Astrocyte (in vitro differentiated cells and primary cell): ENCODE measurements around the gene YIF1B. TPM values are rescaled to one million over a fixed set of nuclear protein-coding genes. Genes with fewer than 3 reads are reported as not detected.

Experiments used
- DNase-seq: peaks from one replicate; pipeline ENCODE4 v3.0.0-alpha.2; 2010; ENCODE audit warnings: low read depth
- FAIRE-seq: peaks from 2 replicates; lab custom pipeline; 2011; peaks lifted over from hg19 to GRCh38; lab: Jason Lieb, UNC
- H2AFZ ChIP-seq: 2 replicates; pipeline ENCODE4 v1.6.0; 2012; ENCODE audit warnings: low read depth, low read length, inconsistent platforms
- H3K27ac ChIP-seq: 2 replicates; pipeline ENCODE4 v1.5.1; 2011; ENCODE audit warnings: low read depth, low read length, inconsistent platforms
- H3K27me3 ChIP-seq: 2 replicates; pipeline ENCODE4 v1.6.0; 2011; ENCODE audit warnings: low read length, inconsistent platforms; ENCODE audit not compliant: insufficient read depth
- H3K36me3 ChIP-seq: 2 replicates; pipeline ENCODE4 v1.5.1; 2011; ENCODE audit warnings: low read length, inconsistent platforms; ENCODE audit not compliant: insufficient read depth
- H3K4me1 ChIP-seq: 2 replicates; pipeline ENCODE4 v1.5.1; 2011; ENCODE audit warnings: low read length, inconsistent platforms; ENCODE audit not compliant: insufficient read depth
- H3K4me2 ChIP-seq: 2 replicates; pipeline ENCODE4 v1.6.0; 2012; ENCODE audit warnings: low read length, inconsistent platforms
- H3K4me3 ChIP-seq: 2 replicates; pipeline ENCODE4 v1.5.1; 2011; ENCODE audit warnings: low read depth, mild to moderate bottlenecking, low read length, inconsistent platforms; ENCODE audit not compliant: insufficient read depth
- H3K79me2 ChIP-seq: 2 replicates; pipeline ENCODE4 v1.6.0; 2012; ENCODE audit warnings: mild to moderate bottlenecking, low read length, inconsistent platforms; ENCODE audit not compliant: insufficient read depth
- H3K9ac ChIP-seq: 2 replicates; pipeline ENCODE4 v1.6.0; 2012; ENCODE audit warnings: mild to moderate bottlenecking, low read length, inconsistent platforms
- H3K9me3 ChIP-seq: 2 replicates; pipeline ENCODE4 v1.5.1; 2012; ENCODE audit warnings: low read depth, mild to moderate bottlenecking, low read length, inconsistent platforms; ENCODE audit not compliant: insufficient read depth
- H4K20me1 ChIP-seq: 2 replicates; pipeline ENCODE4 v1.6.0; 2012; ENCODE audit warnings: low read length, inconsistent platforms; ENCODE audit not compliant: insufficient read depth
- H3K27ac Mint-ChIP-seq: one replicate; pipeline ENCODE4 v1.8.0; 2021; ENCODE audit warnings: mild to moderate bottlenecking, mixed read lengths; ENCODE audit not compliant: unreplicated experiment
- H3K27me3 Mint-ChIP-seq: one replicate; pipeline ENCODE4 v1.8.0; 2021; ENCODE audit warnings: low read depth, mixed read lengths; ENCODE audit not compliant: unreplicated experiment
- H3K36me3 Mint-ChIP-seq: one replicate; pipeline ENCODE4 v1.8.0; 2021; ENCODE audit warnings: low read depth, mixed read lengths; ENCODE audit not compliant: unreplicated experiment
- H3K4me1 Mint-ChIP-seq: one replicate; pipeline ENCODE4 v1.8.0; 2021; ENCODE audit warnings: low read depth, mixed read lengths; ENCODE audit not compliant: unreplicated experiment
- H3K4me3 Mint-ChIP-seq: one replicate; pipeline ENCODE4 v1.8.0; 2021; ENCODE audit warnings: mild to moderate bottlenecking, moderate library complexity, mixed read lengths; ENCODE audit not compliant: unreplicated experiment
- H3K9me3 Mint-ChIP-seq: one replicate; pipeline ENCODE4 v1.8.0; 2021; ENCODE audit warnings: mild to moderate bottlenecking, mixed read lengths; ENCODE audit not compliant: unreplicated experiment
- EZH2 ChIP-seq: IDR thresholded peaks from 2 replicates; pipeline ENCODE4 v1.6.1; 2012; ENCODE audit warnings: mild to moderate bottlenecking, low read length, inconsistent platforms; ENCODE audit not compliant: insufficient read depth
- total RNA-seq: library from RNA; stranded (reverse); gene quantifications from 2 replicates; pipeline ENCODE4 v1.2.1, GENCODE V29; 2021
- TF ChIP-seq, protein P1 (sequence below): IDR thresholded peaks from 2 replicates; pipeline ENCODE4 v1.5.1; 2011; ENCODE audit warnings: low read depth, mild to moderate bottlenecking, inconsistent platforms, low read length, moderate library complexity; ENCODE audit not compliant: insufficient read depth

YIF1B gene
- total RNA-seq, 1 donor from 2014 or later, result 81.3 TPM

- H3K27me3 ChIP-seq, result peaks cover 28% of the 10 kb centered on the region
- H2AFZ ChIP-seq, result no peak overlapping the region
- H3K27ac ChIP-seq, result no peak overlapping the region
- no peaks in the 10 kb centered on the region for H3K36me3 ChIP-seq
- H3K4me3 ChIP-seq, result no peak overlapping the region
- no peak for DNase-seq
- no peak overlapping the region for H3K4me2 ChIP-seq
- TF ChIP-seq, protein P1, sequence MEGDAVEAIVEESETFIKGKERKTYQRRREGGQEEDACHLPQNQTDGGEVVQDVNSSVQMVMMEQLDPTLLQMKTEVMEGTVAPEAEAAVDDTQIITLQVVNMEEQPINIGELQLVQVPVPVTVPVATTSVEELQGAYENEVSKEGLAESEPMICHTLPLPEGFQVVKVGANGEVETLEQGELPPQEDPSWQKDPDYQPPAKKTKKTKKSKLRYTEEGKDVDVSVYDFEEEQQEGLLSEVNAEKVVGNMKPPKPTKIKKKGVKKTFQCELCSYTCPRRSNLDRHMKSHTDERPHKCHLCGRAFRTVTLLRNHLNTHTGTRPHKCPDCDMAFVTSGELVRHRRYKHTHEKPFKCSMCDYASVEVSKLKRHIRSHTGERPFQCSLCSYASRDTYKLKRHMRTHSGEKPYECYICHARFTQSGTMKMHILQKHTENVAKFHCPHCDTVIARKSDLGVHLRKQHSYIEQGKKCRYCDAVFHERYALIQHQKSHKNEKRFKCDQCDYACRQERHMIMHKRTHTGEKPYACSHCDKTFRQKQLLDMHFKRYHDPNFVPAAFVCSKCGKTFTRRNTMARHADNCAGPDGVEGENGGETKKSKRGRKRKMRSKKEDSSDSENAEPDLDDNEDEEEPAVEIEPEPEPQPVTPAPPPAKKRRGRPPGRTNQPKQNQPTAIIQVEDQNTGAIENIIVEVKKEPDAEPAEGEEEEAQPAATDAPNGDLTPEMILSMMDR, result no peak
- no peak for TF ChIP-seq EZH2
- H3K9me3 ChIP-seq, result no peaks in the 10 kb centered on the region
- H3K9ac ChIP-seq, result no peak overlapping the region
- H3K4me1 Mint-ChIP-seq, result no peaks in the 10 kb centered on the region
- H3K4me1 ChIP-seq, result no peaks in the 10 kb centered on the region
- no peaks in the 10 kb centered on the region for H3K79me2 ChIP-seq
- FAIRE-seq, result no peak
- H3K4me3 Mint-ChIP-seq, result no peak overlapping the region
- no peaks in the 10 kb centered on the region for H3K9me3 Mint-ChIP-seq
- H3K27ac Mint-ChIP-seq, result no peak overlapping the region
- no peaks in the 10 kb centered on the region for H4K20me1 ChIP-seq
- peaks cover 1% of the 10 kb centered on the region for H3K36me3 Mint-ChIP-seq
- peaks cover 50% of the 10 kb centered on the region for H3K27me3 Mint-ChIP-seq
Observed at GRCh38 chr19:38355728-38356725, 40.3 kb upstream of the YIF1B start.

DNA sequence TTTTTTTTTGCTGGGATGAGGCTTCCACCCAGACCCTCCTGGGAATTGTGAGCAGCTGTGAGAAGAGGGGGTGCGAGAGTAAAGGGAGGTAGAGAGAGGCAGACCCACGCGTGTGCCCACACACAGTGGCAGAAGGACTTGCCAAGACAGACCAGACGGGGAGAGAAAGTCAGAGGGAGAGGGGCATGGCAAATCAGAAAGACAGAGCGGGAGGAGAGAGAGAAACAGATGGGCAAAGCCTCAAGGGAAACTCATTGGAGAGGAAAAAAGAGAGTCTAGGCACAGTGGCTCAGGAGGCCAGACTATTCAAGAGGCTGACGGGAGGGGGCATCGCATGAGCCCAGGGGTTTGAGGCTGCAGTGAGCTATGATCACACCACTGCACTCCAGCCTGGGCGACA is 36.9 kb upstream of the YIF1B start:
- Histone ChIP-seq H2AFZ (no peak overlapping the region), H3K4me2 (no peak overlapping the region), H3K9me3 (no peaks in the 10 kb centered on the region), H3K4me3 (no peak overlapping the region), H3K9ac (no peak overlapping the region), H3K27ac (no peak overlapping the region), H4K20me1 (no peaks in the 10 kb centered on the region), H3K79me2 (no peaks in the 10 kb centered on the region), H3K4me1 (no peaks in the 10 kb centered on the region), H3K27me3 (peaks cover 8% of the 10 kb centered on the region), H3K36me3 (no peaks in the 10 kb centered on the region)
- H3K27ac Mint-ChIP-seq, result no peak overlapping the region
- FAIRE-seq (no peak), DNase-seq (no peak)
- H3K27me3 Mint-ChIP-seq, result peaks cover 28% of the 10 kb centered on the region
- no peak for TF ChIP-seq EZH2
- TF ChIP-seq, protein P1, result no peak
- no peaks in the 10 kb centered on the region for H3K4me1 Mint-ChIP-seq
- peaks cover 2% of the 10 kb centered on the region for H3K9me3 Mint-ChIP-seq
- H3K4me3 Mint-ChIP-seq, result no peak overlapping the region
- H3K36me3 Mint-ChIP-seq, result peaks cover 3% of the 10 kb centered on the region
